ENCODE measurements around the gene AATK.

Gene AATK

DNA sequence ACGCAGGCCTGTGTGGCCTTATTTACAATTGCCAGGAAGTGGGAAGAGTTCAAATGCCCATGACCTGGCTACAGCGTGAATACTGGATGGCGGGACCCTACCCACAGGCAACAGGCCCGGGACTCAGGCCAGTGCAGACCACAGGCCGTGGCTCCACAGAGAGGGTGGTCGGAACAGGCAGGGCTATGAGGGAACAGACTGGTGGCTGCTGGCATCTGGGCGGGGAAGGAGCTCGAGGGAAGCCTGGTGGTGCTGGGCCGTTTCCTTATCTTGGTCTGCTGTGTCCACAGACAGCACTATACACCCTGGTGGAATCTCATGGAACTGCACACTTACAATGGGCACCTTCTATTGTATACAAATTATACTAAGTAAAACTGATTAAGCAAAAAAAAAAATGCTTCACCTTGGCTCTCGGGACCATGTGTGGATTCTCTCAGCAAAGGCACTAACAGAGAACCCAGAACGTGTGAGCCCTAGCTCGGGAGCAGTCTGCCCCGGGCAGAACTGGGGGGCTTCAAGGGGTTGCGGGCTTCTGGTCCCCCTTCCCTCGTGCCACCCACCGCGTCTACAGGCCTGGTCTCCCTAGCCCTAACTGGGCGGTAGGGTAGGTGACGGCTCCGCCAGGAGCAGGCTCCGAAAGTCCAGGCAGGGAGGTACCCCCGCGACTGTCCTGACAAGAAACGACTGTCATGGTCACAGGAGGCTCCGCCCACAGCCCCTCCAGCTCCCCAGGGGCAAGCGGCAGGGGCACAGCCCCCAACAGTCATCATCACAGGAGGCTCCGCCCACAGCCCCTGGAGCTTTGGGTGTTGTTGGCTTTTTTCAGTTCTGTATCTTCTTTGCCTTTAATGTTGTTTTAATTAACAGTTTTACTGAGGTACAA, 34.9 kb upstream of the AATK start:
- H3K4me3 Mint-ChIP-seq, result no peak overlapping the region
- DNase-seq (ENCODE audit: low spot score in 2 of 2) (no peak), ATAC-seq (ENCODE audit: low read depth) (peak; percentile 60)
- no peaks in the 10 kb centered on the region for H3K27me3 Mint-ChIP-seq
- no peaks in the 10 kb centered on the region for H3K9me3 Mint-ChIP-seq
- H3K27ac Mint-ChIP-seq, result no peak overlapping the region
- no peaks in the 10 kb centered on the region for H3K4me1 Mint-ChIP-seq
- H3K36me3 Mint-ChIP-seq, result peaks cover 7% of the 10 kb centered on the region

GRCh38 chr17:81200201-81200600, 34.2 kb upstream of the AATK start:
- ATAC-seq (ENCODE audit: low read depth), result no peak
- H3K27me3 Mint-ChIP-seq, result no peaks in the 10 kb centered on the region
- H3K9me3 Mint-ChIP-seq, result no peaks in the 10 kb centered on the region

DNA sequence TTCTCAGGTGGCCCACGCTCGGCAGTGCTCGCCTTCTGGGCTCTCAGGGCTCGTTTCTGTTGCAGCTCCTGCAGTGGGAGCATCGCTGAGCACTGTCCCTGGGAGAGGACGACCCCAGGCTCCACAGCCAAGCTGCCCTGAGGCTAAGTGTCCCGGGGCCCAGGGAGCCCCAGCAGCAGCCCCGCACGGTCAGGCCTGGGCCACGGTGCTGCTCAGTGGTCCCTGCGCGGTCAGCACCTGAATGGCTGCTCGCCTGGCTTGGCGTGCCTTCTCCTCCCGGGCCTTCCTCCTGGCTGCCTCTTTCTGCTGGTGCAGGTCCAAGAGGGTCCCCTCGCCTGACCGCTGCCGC, 33.4 kb upstream of the AATK start:
- DNase-seq (ENCODE audit: low spot score in 2 of 2) (no peak), ATAC-seq (ENCODE audit: low read depth) (no peak)
- Mint-ChIP-seq H3K9me3 (no peaks in the 10 kb centered on the region), H3K4me1 (no peaks in the 10 kb centered on the region), H3K4me3 (no peak overlapping the region), H3K27me3 (no peaks in the 10 kb centered on the region), H3K27ac (no peak overlapping the region), H3K36me3 (peaks cover 7% of the 10 kb centered on the region)

More at GRCh38 chr17:81200201-81200600, 34.2 kb upstream of the AATK start:
- Mint-ChIP-seq H3K27ac (no peak overlapping the region), H3K4me3 (no peak overlapping the region), H3K36me3 (peaks cover 7% of the 10 kb centered on the region), H3K4me1 (no peaks in the 10 kb centered on the region)
- DNase-seq (ENCODE audit: low spot score in 2 of 2), result no peak

DNA sequence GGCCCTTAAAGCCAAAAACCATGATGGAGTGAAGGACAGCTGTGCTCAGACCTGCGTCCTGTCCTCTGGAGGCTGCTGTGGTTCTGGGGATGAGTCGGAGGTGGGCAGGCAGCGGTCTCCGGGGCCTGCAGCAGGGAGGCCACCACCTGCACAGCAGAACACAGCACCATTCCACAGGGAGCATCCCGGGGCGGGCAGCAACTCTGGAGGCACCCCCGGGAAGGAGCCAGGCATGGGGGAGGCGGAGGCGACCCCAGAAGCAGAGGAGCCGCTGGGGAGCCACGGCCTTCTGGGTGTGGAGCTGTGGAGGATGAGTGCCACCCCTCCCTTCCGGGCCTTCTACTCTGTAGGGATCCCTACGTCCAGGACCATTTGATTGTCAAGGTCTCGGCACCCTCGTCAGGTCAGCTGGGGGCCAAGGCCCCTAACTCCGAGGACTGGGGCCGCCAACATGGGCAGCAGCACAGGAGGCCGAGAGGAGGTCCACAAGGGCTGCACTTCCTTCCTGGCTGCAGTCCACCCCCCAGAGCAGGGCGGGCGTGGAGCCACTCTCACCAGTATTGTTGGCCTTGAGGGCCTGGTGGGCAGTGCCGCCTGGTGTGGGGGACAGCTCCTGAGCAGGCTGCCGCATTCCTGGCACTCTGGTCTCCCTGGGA, 32.9 kb upstream of the AATK start:
- no peaks in the 10 kb centered on the region for H3K9me3 Mint-ChIP-seq
- no peak overlapping the region for H3K27ac Mint-ChIP-seq
- DNase-seq (ENCODE audit: low spot score in 2 of 2) (no peak), ATAC-seq (ENCODE audit: low read depth) (no peak)
- no peaks in the 10 kb centered on the region for H3K27me3 Mint-ChIP-seq
- no peak overlapping the region for H3K4me3 Mint-ChIP-seq
- H3K4me1 Mint-ChIP-seq, result no peaks in the 10 kb centered on the region
- H3K36me3 Mint-ChIP-seq, result peaks cover 9% of the 10 kb centered on the region

DNA sequence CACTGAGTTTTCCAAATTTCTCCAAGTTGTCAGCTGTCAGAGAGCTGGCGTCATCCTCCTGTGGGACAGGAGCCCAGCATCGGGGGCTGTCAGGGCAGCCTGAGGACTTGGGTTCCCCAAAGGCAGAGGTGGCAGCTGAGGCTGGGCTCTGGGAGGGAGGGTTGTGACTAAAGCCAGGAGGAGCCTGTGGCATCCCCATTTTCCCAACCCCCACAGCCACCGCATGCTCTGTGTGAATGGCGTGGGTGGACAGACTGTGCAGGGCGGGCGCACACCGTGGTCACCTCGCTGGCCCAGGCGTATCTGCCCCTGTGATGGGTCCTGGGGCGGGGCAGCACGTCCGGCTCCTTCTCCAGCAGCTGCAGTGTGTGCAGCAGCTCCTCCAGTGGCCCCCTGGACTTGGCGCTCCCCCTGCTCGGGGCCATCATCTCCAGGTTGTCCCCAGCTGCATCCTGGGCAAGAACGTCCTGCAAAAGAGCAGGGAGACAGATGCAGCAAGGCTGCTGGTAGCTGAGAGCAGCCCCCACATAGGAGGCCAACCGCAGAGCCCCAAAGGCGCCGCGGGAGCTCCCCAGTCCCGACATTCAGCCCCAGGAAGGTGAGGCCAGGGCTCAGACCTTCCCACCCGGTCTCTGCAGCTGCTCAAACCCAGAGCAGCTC, 31.9 kb upstream of the AATK start:
- ATAC-seq (ENCODE audit: low read depth) (no peak), DNase-seq (ENCODE audit: low spot score in 2 of 2) (no peak)
- Mint-ChIP-seq H3K27me3 (no peaks in the 10 kb centered on the region), H3K27ac (no peak overlapping the region), H3K36me3 (peaks cover 9% of the 10 kb centered on the region), H3K4me3 (no peak overlapping the region), H3K4me1 (no peaks in the 10 kb centered on the region), H3K9me3 (no peaks in the 10 kb centered on the region)

GRCh38 chr17:81197409-81197795, 31.4 kb upstream of the AATK start:
- no peak for ATAC-seq (ENCODE audit: low read depth)
- no peaks in the 10 kb centered on the region for H3K27me3 Mint-ChIP-seq
- H3K36me3 Mint-ChIP-seq, result peaks cover 9% of the 10 kb centered on the region
- H3K4me3 Mint-ChIP-seq, result no peak overlapping the region
- no peak for DNase-seq (ENCODE audit: low spot score in 2 of 2)
- no peaks in the 10 kb centered on the region for H3K4me1 Mint-ChIP-seq
- H3K9me3 Mint-ChIP-seq, result no peaks in the 10 kb centered on the region
- no peak overlapping the region for H3K27ac Mint-ChIP-seq

DNA sequence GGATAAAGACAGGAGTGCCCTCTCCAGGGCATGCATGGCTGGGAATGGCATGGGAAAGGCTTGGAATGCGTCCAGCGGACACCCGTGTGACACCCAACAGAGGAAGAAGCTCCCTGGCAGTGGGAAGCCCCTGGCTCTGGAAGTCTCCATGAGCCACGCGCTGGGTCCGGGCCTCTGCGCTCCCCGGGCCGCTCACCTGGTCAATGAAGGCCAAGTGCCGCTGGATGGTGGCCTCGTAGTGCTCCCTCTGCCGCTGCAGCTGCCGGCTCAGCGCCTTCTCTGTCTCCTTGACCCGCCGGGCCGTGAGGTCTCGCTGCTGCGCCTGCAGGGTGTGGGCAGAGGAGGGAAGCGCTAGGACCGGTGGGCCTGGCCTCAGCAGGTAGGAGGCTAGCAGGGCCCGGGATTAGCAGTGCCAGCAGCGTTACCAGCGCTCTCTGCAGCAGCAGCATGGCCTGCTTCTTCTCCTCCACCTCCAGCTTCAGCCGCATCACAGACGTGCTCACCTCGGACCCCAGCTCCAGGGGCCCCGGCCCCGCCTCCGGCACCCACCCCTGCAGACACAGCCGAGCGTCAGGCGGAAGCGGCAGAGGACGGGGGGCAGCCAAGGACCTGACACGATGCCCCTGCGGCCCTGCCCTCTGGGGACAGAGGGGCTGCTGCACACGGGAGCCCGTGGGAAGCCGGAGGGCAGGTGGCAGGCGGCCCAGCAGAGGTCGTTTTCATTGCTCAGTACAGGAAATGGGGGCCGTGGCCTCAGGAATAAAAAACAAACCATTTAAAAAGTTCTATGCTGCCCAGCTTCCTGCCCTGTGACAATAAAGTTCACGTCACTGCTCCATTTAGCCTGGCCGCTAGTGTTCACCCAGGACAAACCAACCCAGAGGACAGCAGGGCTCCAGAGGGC, 30.7 kb upstream of the AATK start:
- Mint-ChIP-seq H3K27ac (no peak overlapping the region), H3K4me3 (no peak overlapping the region), H3K4me1 (no peaks in the 10 kb centered on the region), H3K9me3 (no peaks in the 10 kb centered on the region), H3K27me3 (no peaks in the 10 kb centered on the region), H3K36me3 (peaks cover 6% of the 10 kb centered on the region)
- no peak for DNase-seq (ENCODE audit: low spot score in 2 of 2)
- ATAC-seq (ENCODE audit: low read depth), result no peak

GRCh38 chr17:81195941-81196495, 30.0 kb upstream of the AATK start:
- peaks cover 6% of the 10 kb centered on the region for H3K36me3 Mint-ChIP-seq
- H3K4me3 Mint-ChIP-seq, result no peak overlapping the region
- ATAC-seq (ENCODE audit: low read depth), result no peak
- no peaks in the 10 kb centered on the region for H3K9me3 Mint-ChIP-seq
- no peak for DNase-seq (ENCODE audit: low spot score in 2 of 2)
- H3K27ac Mint-ChIP-seq, result no peak overlapping the region
- no peaks in the 10 kb centered on the region for H3K4me1 Mint-ChIP-seq
- no peaks in the 10 kb centered on the region for H3K27me3 Mint-ChIP-seq

GRCh38 chr17:81194941-81195901, 29.2 kb upstream of the AATK start:
- DNase-seq (ENCODE audit: low spot score in 2 of 2) (no peak), ATAC-seq (ENCODE audit: low read depth) (no peak)
- Mint-ChIP-seq H3K4me1 (no peaks in the 10 kb centered on the region), H3K27me3 (no peaks in the 10 kb centered on the region), H3K9me3 (no peaks in the 10 kb centered on the region), H3K27ac (no peak overlapping the region), H3K4me3 (no peak overlapping the region), H3K36me3 (peaks cover 6% of the 10 kb centered on the region)

GRCh38 chr17:81194225-81194760, 28.3 kb upstream of the AATK start:
- Mint-ChIP-seq H3K36me3 (peaks cover 6% of the 10 kb centered on the region), H3K4me3 (no peak overlapping the region), H3K27me3 (no peaks in the 10 kb centered on the region), H3K4me1 (no peaks in the 10 kb centered on the region), H3K27ac (no peak overlapping the region), H3K9me3 (no peaks in the 10 kb centered on the region)
- DNase-seq (ENCODE audit: low spot score in 2 of 2) (no peak), ATAC-seq (ENCODE audit: low read depth) (no peak)

DNA sequence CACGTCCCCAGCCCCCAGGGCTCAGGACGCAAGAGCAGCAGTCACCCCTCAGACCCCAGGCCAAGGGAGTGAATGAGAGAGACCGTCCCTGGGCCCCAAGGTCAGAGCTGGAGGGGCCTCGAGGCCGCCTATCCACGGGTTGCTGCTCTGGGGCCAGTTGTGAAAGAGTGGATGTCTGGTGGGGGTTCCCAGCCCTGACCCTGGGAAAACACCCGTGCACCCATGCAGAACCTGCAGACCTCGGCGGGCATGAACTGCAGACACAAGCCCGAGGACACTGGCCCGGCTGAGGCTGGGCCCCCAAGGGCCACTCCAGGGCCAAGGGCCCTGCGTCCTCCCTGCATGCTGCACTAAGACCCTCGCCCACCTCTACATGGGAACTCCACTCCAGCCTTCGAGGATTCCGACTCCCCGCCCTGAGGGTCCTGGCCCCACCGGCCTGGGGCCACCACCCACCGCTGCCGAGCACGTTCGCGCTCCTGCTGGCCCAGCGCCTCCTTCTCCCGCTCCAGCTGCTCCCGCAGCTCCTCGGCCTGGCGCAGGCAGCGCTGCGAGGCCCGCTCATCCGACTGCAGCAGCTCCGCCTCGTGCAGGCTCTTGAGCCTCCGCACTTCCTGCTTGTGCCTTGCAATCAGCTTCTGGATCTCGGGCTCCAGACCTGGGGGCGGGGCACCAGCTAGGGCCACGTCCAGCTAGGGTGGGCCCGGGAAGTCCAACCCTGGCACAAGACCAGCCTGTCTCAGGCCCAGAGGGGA, 27.6 kb upstream of the AATK start:
- no peak for DNase-seq (ENCODE audit: low spot score in 2 of 2)

GRCh38 chr17:81193051-81193410, 27.0 kb upstream of the AATK start:
- no peak overlapping the region for H3K27ac Mint-ChIP-seq
- peaks cover 3% of the 10 kb centered on the region for H3K36me3 Mint-ChIP-seq
- no peaks in the 10 kb centered on the region for H3K9me3 Mint-ChIP-seq
- no peak for DNase-seq (ENCODE audit: low spot score in 2 of 2)
- no peaks in the 10 kb centered on the region for H3K4me1 Mint-ChIP-seq
- H3K4me3 Mint-ChIP-seq, result no peak overlapping the region
- H3K27me3 Mint-ChIP-seq, result no peaks in the 10 kb centered on the region
- ATAC-seq (ENCODE audit: low read depth), result no peak

More for the DNA sequence above, 27.6 kb upstream of the AATK start:
- H3K27me3 Mint-ChIP-seq, result no peaks in the 10 kb centered on the region
- no peaks in the 10 kb centered on the region for H3K4me1 Mint-ChIP-seq
- H3K9me3 Mint-ChIP-seq, result no peaks in the 10 kb centered on the region
- no peak overlapping the region for H3K4me3 Mint-ChIP-seq
- peaks cover 7% of the 10 kb centered on the region for H3K36me3 Mint-ChIP-seq
- no peak overlapping the region for H3K27ac Mint-ChIP-seq
- ATAC-seq (ENCODE audit: low read depth), result peak; percentile 29

Measured in memory B cell (primary cell).